RPMI7951 (cell line): Measurements from ENCODE around the gene CSNK1A1. TPM values are rescaled to one million over a fixed set of nuclear protein-coding genes. Genes with fewer than 3 reads are reported as not detected.
"Not testable (repeated sequence)": the region's sequence is repeated elsewhere in the genome, so short reads cannot be mapped to it uniquely, and the experiment has no call there.

Source experiments
- DNase-seq: peaks from one replicate; pipeline ENCODE4 v3.0.0-alpha.2; 2012; ENCODE audit warnings: low read depth
- total RNA-seq: library from RNA; depleted of rRNA; stranded (reverse); fragments of >200 nt; shearing (Covaris generic); gene quantifications from 2 replicates; pipeline ENCODE4 v1.2.3, GENCODE V29; 2014

Gene CSNK1A1
- total RNA-seq, 1 experiment from 2014 or later = 245 TPM

DNA sequence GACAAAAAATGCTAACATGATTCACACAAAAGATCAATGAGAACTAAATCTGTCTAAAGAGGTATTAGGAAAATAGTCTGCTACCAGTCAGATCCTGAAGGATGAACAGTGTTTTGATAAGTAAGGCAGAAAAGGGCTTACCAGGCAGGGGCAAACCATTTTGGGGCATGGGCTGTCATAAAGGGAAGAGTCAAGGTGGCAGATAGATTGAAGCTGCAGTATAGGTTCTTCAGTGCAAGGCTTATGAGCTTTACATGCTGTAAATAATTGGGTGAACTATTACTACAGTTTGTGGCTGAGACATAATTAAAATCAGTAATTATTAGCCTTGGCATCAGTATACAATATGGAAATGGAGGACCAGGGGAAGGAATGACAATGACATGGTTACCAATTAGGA lies 21.8 kb downstream of the CSNK1A1 start:
- DNase-seq = no peak

DNA sequence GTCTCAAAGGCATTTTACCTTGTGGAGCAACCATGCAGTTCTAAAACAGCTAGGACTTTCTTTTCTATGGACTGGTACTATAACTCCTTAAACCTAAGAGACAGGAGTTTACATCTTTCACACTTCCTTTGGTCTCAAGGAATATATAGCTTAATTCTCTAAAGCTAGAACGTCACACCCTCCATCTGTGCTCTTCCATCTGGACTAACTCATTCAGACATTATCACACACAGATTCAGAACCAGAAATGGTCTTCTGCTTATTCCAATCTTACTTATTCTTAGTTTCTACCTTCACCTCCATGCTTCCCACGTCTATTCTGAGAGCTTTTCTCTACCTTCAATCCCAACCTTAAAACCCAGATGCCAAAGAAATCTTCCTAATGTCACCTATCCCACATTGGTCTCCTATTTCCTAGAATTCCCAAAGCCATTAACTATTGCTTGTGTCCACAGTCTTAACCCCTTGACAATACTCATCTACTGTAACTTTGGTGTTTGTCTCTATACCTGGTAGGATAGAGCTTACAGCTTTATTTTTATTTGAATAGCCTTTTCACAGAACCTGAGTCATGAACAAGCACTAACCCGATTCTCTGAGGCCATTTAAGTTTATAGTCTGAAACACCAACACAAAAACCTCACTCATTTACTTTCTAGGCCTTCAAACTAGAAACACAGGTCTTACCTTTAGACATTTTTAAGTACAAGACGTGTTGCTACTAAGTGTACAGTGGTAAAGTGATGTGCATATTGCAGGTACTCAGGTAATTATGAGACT lies 22.8 kb downstream of the CSNK1A1 start:
- no peak for DNase-seq

DNA sequence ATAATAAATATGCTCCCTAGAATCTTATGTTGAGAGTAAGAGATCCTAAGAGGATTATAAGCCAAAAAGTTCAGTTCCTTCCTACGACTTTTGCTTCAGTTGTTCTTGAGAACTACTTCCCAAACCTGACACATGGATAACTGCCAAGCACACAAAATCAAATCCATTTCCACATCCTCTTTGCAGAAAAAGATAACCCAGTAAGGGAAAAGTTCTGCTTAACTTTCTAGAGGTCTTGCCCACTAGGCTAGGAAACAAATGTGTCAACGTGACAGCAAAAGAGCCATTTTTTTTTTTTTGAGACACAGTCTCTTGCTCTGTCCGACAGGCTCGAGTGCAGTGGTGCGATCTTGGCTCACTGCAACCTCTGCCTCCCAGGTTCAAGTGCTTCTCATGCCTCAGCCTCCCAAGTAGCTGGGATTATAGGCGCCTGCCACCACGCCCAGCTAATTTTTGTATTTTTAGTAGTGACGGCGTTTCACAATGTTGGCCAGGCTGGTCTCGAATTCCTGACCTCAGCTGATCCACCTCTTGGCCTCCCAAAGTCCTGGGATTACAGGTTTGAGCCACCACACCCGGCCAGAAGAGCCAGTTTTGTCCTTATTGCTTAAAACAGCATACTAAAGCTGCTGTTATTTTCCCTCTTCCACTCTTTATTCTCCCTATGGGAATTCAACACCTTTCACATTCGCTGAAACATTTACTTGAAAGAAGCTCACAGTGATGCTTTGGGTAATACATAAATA lies 24.2 kb downstream of the CSNK1A1 start:
- DNase-seq = no peak

DNA sequence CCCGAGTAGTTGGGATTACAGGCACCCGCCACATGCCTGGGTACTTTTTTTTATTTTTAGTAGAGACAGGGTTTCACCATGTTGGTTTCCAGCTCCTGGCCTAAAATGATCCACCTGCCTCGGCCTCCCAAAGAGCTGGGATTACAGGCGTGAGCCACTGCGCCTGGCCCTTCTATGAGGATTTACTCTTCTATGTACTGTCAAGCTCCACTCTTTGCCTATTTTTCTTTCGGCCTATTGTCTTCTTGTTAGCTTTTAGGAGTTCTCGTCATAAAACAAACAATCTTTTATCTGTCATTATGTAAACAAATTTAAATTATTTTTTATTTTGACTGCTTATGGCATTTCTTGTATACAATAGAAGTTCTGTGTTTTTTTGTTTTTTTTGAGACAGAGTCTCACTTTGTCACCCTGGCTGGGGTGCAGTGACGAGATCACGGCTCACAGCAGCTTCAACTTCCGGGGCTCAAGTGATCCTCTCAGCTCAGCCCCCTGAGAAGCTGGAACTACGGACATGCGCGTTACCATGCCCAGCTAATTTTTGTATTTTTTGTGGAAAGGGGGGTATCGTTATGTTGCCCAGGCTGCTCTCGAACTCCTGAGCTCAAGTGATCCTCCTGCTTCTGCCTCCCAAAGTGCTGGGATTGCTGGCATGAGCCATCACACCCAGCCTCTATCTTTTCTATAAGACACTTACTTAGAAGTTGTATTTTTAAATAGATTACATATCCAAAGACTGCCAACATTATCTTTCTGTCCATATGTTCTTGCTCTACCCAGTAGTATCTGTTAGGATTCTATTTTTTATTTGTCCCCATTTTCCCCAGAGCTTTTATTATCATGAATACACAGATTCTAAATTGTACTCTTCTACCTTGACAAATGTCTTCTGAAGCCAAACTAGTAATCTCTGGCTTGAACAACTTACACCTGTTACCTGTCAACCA lies 29.2 kb downstream of the CSNK1A1 start:
- no peak for DNase-seq

DNA sequence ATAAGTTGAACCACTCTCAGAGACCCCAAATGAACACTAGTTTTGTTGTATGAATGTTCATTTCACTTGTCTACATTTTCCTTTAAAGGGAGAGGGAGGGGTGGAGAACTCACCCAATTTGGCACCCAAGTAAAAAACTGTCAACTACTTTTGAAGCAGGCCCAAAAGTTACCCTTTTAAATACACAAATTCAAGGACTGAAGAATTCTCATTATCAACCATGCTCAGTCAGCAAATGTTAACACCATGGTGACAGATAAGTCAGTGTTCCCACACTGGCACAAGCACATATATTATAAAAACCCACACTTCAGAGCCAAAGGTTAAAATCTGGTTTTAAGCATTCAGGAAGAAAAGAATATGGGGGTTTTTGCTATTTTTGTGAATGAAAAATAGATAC lies 31.6 kb downstream of the CSNK1A1 start:
- DNase-seq = no peak

DNA sequence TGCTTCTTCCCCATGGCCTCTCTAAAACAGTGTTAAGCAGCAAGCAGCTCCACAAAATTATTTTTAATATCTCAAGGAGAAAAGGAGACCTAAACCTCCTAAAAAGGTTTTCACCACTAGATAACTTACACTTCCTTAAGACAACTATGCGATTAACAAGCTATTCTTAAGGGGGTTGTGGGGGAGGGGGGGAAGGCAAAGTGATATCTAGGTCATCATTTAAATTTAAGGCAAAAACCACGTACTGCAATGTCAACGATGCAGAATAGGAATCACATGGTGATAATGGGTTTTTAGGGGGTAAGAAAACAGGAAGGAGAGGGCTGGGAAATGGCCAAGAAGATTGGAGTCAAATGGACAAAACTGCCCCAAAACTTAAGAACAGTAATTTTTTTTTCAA lies 32.6 kb downstream of the CSNK1A1 start:
- no peak for DNase-seq

DNA sequence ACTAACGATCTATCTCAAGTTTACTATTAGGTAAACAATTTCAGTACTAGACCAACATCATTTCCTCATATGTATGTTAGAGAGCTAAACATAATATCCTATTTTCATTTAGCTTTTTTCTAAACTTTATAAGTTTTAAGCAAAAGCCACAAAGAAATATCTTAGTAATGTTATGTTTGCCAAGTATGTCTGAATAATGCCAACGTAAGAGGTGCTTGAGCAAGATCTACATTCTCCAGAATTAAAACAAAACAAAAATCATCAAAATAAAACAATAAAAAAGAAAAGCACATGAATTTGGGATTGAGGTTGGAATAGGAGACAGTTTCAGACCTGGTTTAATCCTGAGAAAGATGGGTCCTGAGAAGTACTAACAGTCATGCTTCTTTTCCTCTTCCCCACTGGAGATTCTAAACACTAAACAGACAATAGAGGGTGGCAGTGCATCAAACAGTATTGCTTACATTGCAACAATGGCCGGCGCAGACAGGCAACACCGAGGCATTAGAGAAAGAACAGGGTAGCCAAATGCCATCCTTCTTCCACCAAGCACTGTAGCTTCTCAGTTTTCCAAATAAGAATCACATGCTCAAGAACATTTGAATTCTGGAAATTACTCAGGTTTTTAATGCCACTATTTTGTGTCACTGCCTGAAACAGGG lies 33.6 kb downstream of the CSNK1A1 start:
- no peak for DNase-seq

DNA sequence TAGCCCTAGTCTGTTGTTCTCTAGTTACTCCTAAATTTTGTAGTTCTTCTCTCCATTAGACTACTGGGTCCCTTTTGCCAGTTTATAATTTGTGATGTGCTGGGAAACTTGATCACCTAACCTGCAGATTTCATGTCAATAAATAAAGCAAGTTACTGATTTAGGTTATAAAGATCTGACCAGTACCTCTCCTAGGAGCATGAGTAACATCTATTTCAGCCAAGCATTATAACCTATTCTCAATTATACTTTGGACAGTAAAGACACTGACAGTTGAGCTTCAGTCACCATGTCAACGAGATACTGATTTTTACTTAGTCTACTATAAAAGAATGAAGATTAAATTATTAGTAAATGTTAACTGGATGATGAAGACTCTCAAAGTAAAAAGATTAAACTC lies 36.7 kb downstream of the CSNK1A1 start:
- no peak for DNase-seq

DNA sequence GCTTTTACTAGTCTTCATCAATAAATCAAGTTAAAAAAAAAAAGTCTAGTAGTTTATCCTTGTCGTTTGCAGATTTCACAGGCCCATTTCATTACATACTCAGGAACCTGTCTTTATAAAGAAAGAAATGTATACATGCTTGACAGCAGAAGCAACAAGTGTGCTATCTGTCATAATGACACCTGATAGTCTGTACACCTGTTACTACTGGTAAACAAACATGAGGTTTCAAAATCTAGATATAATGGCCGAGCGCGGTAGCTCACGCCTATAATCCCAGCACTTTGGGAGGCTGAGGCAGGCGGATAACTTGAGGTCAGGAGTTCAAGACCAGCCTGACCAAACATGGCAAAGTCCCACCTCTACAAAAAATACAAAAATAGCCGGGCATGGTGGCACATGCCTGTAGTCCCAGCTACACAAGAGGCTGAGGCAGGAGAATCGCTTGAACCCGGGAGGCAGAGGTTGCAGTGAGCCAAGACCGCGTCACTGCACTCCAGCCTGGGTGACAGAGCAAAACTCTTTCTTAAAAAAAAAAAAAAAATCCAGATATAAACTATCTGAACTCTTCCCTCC lies 37.8 kb downstream of the CSNK1A1 start:
- DNase-seq = not testable (repeated sequence)

DNA sequence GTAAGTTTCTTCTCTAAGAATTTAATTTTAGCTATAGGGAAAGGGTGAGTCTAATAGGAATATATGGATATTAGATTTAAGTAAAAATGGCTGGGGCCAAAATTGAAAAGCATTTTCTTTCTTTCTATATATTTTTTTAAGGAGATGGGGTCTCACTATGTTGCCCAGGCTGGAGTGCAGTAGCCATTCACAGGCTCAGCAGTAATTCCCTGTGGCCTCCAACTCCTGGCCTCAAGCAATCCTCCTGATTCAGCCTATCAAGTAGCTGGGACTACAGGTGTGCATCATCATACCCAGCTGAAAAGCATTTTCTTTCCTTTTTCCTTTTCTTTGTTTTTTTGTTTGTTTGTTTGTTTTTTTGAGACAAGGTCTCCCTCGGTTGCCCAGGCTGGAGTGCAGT lies 41.1 kb downstream of the CSNK1A1 start:
- no peak for DNase-seq

DNA sequence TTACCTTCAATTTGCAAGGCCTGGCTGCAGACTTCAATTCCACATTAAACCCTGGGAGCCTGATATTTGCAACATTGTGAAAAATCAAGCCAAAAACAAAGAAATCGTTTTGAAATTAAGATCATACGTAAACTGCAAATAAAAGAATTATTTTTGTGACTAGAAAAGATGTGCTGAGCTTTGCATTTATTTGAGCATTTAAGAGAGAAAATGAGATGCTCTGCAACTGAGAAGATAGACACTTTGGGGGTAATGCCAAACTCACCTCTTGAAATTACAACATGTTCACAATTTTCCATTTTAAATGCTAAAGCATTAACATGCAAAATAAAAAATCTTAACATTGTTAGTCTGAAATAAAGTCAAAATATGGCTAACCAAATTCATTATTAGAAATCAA lies 46.6 kb downstream of the CSNK1A1 start:
- no peak for DNase-seq

DNA sequence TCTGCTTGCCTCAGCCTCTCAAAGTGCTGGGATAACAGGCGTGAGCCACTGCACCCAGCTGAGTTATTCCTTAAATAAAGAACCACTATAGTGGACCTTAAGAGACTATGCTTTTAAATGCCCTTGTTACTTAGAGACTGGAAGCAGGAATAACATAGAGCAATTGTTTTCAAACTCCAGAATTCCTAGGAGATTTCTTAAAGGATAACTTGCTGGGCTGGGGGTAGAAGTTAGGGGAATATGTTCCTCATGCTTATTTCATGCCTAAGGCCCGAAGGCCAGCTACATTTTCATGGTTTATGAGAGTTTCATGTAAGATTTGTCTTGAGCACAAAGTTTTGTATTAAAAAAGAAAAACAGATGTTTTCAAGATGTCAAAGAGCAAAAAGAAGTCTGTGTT lies 48.2 kb downstream of the CSNK1A1 start:
- DNase-seq = no peak

DNA sequence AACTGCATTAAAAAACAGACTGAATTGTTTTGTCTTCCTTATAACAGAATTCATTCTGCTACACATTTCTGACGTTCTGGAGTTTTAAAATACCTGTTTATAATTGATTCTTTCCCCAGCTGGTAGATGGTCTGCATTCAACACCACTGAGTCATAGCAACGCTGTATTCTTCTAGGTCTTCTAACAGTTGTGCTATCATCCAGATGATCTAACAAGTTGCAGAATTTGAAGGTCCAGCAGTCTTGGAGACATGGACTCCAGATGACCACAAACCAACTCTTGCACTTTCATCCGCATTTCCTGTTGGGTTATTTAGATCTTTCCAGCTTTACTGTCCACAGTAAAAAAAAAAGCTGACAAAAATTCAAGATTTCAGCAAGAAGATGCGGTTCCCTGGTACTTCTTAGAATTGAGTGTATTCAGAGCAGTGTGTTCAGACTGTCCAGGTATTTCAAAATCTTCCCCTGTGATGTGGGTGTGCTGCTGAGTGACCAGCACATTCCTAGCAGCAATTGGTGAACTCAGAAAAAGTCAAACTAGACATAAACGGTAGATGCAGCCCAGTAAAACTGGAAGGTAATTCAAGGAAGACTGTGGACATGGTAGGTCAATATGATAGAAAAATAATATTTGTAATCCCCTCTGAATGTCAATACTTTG lies 50.2 kb downstream of the CSNK1A1 start:
- peak; percentile 69 for DNase-seq

DNA sequence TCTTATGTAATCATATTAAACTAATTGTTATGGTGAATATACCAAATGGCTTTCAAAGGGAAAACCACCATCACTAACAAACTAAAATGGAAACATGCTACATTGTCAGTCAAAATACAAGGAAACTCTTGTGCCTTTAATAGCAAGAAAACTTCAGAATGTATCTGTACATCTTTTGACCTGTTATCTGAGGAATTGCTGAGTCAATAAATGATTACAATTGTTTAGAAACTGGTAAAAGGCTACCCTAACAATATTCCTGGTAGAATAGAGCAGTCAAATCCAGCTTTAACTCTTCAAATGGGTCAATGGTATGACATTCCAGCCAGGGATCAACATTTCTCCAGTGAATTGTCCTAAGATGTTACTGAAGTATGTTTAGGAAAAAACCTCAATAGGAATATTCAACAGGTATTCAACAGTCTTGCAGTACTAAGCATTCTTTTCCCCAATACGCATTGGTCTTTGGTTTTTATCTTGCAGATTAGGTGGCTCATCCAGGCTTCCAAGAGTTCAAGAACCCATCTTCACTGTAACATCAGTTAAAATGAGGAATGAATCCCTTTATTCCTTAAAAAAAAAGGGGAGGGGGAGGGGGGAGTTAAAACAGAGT lies 52.4 kb downstream of the CSNK1A1 start:
- no peak for DNase-seq

DNA sequence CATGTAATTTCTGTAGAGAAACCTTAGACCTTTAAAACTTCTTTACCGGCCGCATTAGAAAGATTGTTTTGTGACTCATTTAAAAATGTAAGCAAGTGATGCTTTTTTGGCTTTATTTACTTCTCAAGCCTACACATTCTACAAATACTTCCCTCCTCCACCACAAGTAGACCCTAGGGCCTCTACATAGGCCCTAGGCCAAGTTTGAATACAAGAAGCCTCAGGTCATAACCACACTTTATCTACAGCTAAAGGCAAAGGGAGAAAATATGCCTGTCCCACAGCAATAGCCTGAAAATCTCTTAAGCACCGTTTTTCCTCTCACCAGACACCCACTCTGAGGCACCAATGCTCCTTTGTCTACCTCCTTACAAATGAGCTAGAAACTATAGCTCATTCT lies 53.9 kb downstream of the CSNK1A1 start:
- peak; percentile 46 for DNase-seq

DNA sequence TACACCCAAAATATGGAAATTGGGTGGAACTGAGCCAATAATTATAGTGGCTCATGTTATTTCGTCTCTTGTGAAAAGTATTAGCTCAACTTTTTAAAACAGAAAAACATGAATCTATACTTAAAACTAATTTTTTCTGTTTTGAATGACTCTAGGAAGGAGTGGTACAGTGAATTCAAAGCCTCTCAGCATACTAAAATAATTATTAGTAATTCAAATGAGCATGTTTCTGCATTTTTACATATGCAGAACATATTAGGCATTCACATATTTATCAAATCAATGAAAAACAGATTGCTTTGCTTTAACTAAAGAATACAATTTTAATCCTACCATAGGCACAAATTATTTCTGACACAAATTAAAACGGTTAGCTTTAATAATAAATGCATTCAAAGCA lies 54.3 kb downstream of the CSNK1A1 start:
- no peak for DNase-seq

DNA sequence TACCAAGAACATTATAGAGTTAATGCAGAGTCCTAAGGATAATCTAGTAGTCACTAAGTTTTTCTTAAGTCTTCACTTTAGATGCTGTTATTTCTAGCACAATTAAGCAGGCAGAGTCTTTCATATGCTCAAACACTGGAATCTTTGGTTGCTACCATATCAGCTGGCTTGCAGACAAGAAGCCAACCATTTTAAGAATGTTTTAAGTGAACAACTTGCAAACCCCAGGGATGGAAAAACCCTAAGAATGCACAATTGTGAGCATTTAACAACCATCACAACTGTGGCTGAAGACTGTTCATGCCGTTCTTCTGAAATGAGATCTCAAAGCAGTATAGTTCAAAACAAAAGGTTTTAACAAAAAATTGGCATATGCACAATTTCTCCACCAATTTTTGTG lies 55.1 kb downstream of the CSNK1A1 start:
- no peak for DNase-seq

DNA sequence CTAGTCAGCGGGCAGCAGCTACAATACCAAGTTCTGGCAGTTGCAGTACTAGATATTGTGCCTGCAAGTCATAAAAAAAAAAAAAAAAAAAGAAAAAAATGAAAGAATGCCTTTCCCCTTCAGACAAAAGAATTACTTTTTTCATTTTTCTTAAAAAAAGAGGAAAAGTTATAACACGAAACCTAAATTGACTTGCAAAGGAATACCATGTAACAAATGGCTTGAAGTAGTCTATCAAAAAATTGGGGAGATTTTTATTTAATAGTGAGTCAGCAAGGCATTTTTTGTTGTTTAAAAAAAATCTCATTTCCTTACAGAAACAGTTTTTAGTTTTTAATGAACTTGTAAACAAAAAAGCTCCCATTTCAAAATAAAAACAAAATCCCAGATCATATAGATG lies 55.6 kb downstream of the CSNK1A1 start:
- DNase-seq = no peak

DNA sequence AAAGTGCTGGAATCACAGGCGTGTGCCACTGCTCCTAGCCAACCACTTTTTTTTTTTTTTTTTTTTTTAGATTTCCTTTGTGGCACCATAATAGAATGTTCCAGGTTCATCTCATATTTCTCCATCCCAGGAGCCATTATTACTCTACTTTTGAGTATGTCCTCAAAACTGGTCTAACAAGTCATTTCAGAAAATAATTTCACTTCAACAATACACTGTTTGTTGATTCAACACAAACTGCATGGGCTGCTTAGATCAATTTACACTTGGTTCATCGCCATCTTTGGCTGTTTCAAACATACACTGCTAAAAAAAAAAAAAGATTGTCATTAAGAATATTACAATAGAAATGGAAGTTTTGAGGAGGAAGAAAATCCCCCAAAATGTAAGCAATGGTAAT lies 57.9 kb downstream of the CSNK1A1 start:
- no peak for DNase-seq

DNA sequence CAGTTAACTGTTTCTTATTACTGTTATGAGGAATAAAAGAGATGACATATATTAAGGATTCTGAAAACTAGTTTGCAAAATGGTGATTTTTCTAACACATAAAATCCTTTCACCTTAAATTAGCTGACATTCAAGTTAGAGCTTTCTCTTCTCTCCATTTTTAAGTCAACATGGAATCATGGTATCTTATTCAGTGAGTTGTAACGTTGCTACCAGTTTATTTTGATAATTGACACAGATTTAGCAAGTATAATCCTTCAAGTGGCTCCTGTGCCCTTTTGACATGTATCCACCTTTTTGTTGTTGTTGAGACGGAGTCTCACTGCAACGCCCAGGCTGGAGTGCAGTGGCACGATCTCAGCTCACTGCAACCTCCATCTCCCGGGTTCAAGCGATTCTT lies 58.5 kb downstream of the CSNK1A1 start:
- DNase-seq = no peak
